WTC11 (cell line): ENCODE results near the gene LRRC30. TPM values are rescaled to one million over a fixed set of nuclear protein-coding genes. Genes with fewer than 3 reads are reported as not detected.

Experiments used
- ATAC-seq: fragments of 200-7000 bp; cut with Tn5 transposase; 2 replicates; pipeline ENCODE4 v1.10.0; 2021; ENCODE audit warnings: mild to moderate bottlenecking, moderate library complexity
- CTCF ChIA-PET: fragments of 300-600 bp; sonication (Branson Sonifier 250); formaldehyde crosslinking; loops from one replicate; lab custom pipeline; 2021; ENCODE audit warnings: antibody characterized with exemption; lab: Charles Lee
- POLR2A ChIA-PET: fragments of 350-600 bp; sonication (Branson Sonifier 250); formaldehyde crosslinking; loops from one replicate; lab custom pipeline; 2021; ENCODE audit warnings: antibody characterized with exemption; lab: Charles Lee
- DNase-seq: peaks from one replicate; pipeline ENCODE4 v3.0.0; 2021; ENCODE audit warnings: low spot score
- H3K27ac Mint-ChIP-seq: 2 replicates; pipeline ENCODE4 v1.8.0; 2021; ENCODE audit warnings: mixed read lengths
- H3K27me3 Mint-ChIP-seq: 2 replicates; pipeline ENCODE4 v1.8.0; 2021; ENCODE audit warnings: low read depth, mild to moderate bottlenecking, moderate library complexity, mixed read lengths
- H3K36me3 Mint-ChIP-seq: 2 replicates; pipeline ENCODE4 v1.8.0; 2021; ENCODE audit warnings: mixed read lengths
- H3K4me1 Mint-ChIP-seq: 2 replicates; pipeline ENCODE4 v1.8.0; 2022; ENCODE audit warnings: mixed read lengths
- H3K4me3 Mint-ChIP-seq: 2 replicates; pipeline ENCODE4 v1.8.0; 2021; ENCODE audit warnings: mild to moderate bottlenecking, moderate library complexity, mixed read lengths
- H3K9me3 Mint-ChIP-seq: 2 replicates; pipeline ENCODE4 v1.8.0; 2021; ENCODE audit warnings: mixed read lengths
- FOXK1 ChIP-seq: sonication (generic); formaldehyde crosslinking; IDR thresholded peaks from 2 replicates; pipeline ENCODE4 v1.8.0; 2022; ENCODE audit warnings: mild to moderate bottlenecking, moderate library complexity, missing genetic modification reagents
- FOXP1 ChIP-seq: sonication (generic); formaldehyde crosslinking; IDR thresholded peaks from 2 replicates; pipeline ENCODE4 v1.8.0; 2022; ENCODE audit warnings: missing genetic modification reagents, mild to moderate bottlenecking, moderate library complexity, borderline replicate concordance
- GTF2I ChIP-seq: fragments of 250-450 bp; sonication (Bioruptor Pico); conservative IDR thresholded peaks from 2 replicates; pipeline ENCODE4 v1.4.0; 2021; ENCODE audit warnings: mild to moderate bottlenecking
- IRF2 ChIP-seq: sonication (generic); formaldehyde crosslinking; IDR thresholded peaks from 2 replicates; pipeline ENCODE4 v1.8.0; 2022; ENCODE audit warnings: low read depth, missing genetic modification reagents, borderline replicate concordance
- MXD4 ChIP-seq: fragments of 250-450 bp; sonication (Bioruptor Pico); IDR thresholded peaks from 2 replicates; pipeline ENCODE4 v1.8.0; 2021; ENCODE audit warnings: mild to moderate bottlenecking, moderate library complexity, borderline replicate concordance
- RORB ChIP-seq: fragments of 250-450 bp; sonication (Bioruptor Pico); IDR thresholded peaks from 2 replicates; pipeline ENCODE4 v1.9.0; 2021; ENCODE audit warnings: mild to moderate bottlenecking
- SP1 ChIP-seq: sonication (generic); formaldehyde crosslinking; conservative IDR thresholded peaks from 2 replicates; pipeline ENCODE4 v1.8.1; 2022; ENCODE audit warnings: missing genetic modification reagents
- ZNF232 ChIP-seq: sonication (generic); formaldehyde crosslinking; IDR thresholded peaks from 2 replicates; pipeline ENCODE4 v1.8.0; 2022; ENCODE audit warnings: mild to moderate bottlenecking, missing genetic modification reagents
- total RNA-seq: library from RNA; stranded (reverse); gene quantifications from 3 replicates; pipeline ENCODE4 v1.2.3, GENCODE V29; 2021
- TF ChIP-seq, protein P1 (sequence below): sonication (generic); formaldehyde crosslinking; IDR thresholded peaks from 2 replicates; pipeline ENCODE4 v1.8.0; 2022; ENCODE audit warnings: missing genetic modification reagents
- TF ChIP-seq, protein P2 (sequence below): sonication (generic); formaldehyde crosslinking; IDR thresholded peaks from 2 replicates; pipeline ENCODE4 v1.8.1; 2023; ENCODE audit warnings: mild to moderate bottlenecking, moderate library complexity, missing genetic modification reagents
- TF ChIP-seq, protein P3 (sequence below): sonication (generic); formaldehyde crosslinking; IDR thresholded peaks from 2 replicates; pipeline ENCODE4 v1.8.1; 2022; ENCODE audit warnings: low read depth, missing genetic modification reagents, borderline replicate concordance
- TF ChIP-seq, protein P4 (sequence below): sonication (generic); formaldehyde crosslinking; IDR thresholded peaks from 2 replicates; pipeline ENCODE4 v1.8.0; 2022; ENCODE audit warnings: mild to moderate bottlenecking, missing genetic modification reagents
- TF ChIP-seq, protein P5 (sequence below): sonication (generic); formaldehyde crosslinking; conservative IDR thresholded peaks from 2 replicates; pipeline ENCODE4 v1.8.1; 2022; ENCODE audit warnings: mild to moderate bottlenecking, missing genetic modification reagents
- TF ChIP-seq, protein P6 (sequence below): fragments of 250-450 bp; sonication (Bioruptor Pico); IDR thresholded peaks from 2 replicates; pipeline ENCODE4 v1.9.0; 2021; ENCODE audit warnings: mild to moderate bottlenecking
- TF ChIP-seq, protein P7 (sequence below): sonication (generic); formaldehyde crosslinking; IDR thresholded peaks from 2 replicates; pipeline ENCODE4 v1.8.0; 2023; ENCODE audit warnings: mild to moderate bottlenecking, missing genetic modification reagents
- TF ChIP-seq, protein P8 (sequence below): sonication (generic); formaldehyde crosslinking; IDR thresholded peaks from 2 replicates; pipeline ENCODE4 v1.8.1; 2022; ENCODE audit warnings: missing genetic modification reagents, borderline replicate concordance

The LRRC30 gene
- total RNA-seq, 1 experiment from 2014 or later = not detected

DNA sequence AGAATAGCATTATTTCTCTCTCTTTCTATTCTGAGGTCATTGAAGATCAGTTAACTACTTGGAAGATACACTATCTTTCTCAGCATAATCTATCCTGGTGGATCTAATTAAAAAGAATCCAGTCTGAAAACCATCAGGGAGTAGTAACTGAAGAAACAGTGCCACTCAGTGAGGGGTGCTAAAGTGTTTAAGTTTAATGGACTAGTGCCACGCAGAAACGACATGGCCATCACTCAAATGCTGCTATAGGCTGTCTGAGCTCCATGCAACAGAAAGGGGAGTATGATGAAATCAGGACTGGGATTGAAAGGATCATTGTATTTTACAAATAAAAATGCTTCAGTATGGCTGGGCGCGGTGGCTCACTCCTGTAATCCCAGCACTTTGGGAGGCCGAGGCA lies 23.3 kb downstream of the LRRC30 start:
- Mint-ChIP-seq H3K4me1 (0 out of 2 replicates have a peak, but pooled peaks cover 6% of the 10 kb centered on the region), H3K27ac (no peak overlapping the region), H3K36me3 (no peaks in the 10 kb centered on the region)
- ATAC-seq = no peak
- TF ChIP-seq, protein P1, sequence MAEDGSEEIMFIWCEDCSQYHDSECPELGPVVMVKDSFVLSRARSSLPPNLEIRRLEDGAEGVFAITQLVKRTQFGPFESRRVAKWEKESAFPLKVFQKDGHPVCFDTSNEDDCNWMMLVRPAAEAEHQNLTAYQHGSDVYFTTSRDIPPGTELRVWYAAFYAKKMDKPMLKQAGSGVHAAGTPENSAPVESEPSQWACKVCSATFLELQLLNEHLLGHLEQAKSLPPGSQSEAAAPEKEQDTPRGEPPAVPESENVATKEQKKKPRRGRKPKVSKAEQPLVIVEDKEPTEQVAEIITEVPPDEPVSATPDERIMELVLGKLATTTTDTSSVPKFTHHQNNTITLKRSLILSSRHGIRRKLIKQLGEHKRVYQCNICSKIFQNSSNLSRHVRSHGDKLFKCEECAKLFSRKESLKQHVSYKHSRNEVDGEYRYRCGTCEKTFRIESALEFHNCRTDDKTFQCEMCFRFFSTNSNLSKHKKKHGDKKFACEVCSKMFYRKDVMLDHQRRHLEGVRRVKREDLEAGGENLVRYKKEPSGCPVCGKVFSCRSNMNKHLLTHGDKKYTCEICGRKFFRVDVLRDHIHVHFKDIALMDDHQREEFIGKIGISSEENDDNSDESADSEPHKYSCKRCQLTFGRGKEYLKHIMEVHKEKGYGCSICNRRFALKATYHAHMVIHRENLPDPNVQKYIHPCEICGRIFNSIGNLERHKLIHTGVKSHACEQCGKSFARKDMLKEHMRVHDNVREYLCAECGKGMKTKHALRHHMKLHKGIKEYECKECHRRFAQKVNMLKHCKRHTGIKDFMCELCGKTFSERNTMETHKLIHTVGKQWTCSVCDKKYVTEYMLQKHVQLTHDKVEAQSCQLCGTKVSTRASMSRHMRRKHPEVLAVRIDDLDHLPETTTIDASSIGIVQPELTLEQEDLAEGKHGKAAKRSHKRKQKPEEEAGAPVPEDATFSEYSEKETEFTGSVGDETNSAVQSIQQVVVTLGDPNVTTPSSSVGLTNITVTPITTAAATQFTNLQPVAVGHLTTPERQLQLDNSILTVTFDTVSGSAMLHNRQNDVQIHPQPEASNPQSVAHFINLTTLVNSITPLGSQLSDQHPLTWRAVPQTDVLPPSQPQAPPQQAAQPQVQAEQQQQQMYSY (CRISPR knock-in tag) = no peak
- TF ChIP-seq MXD4 (CRISPR knock-in tag) = no peak
- TF ChIP-seq, protein P2, sequence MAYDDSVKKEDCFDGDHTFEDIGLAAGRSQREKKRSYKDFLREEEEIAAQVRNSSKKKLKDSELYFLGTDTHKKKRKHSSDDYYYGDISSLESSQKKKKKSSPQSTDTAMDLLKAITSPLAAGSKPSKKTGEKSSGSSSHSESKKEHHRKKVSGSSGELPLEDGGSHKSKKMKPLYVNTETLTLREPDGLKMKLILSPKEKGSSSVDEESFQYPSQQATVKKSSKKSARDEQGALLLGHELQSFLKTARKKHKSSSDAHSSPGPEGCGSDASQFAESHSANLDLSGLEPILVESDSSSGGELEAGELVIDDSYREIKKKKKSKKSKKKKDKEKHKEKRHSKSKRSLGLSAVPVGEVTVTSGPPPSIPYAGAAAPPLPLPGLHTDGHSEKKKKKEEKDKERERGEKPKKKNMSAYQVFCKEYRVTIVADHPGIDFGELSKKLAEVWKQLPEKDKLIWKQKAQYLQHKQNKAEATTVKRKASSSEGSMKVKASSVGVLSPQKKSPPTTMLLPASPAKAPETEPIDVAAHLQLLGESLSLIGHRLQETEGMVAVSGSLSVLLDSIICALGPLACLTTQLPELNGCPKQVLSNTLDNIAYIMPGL (CRISPR knock-in tag) = no peak
- TF ChIP-seq, protein P3, sequence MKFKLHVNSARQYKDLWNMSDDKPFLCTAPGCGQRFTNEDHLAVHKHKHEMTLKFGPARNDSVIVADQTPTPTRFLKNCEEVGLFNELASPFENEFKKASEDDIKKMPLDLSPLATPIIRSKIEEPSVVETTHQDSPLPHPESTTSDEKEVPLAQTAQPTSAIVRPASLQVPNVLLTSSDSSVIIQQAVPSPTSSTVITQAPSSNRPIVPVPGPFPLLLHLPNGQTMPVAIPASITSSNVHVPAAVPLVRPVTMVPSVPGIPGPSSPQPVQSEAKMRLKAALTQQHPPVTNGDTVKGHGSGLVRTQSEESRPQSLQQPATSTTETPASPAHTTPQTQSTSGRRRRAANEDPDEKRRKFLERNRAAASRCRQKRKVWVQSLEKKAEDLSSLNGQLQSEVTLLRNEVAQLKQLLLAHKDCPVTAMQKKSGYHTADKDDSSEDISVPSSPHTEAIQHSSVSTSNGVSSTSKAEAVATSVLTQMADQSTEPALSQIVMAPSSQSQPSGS = no peak
- TF ChIP-seq FOXP1 (CRISPR knock-in tag) = no peak
- TF ChIP-seq RORB (CRISPR knock-in tag) = no peak
- TF ChIP-seq ZNF232 = no peak
- TF ChIP-seq, protein P4, sequence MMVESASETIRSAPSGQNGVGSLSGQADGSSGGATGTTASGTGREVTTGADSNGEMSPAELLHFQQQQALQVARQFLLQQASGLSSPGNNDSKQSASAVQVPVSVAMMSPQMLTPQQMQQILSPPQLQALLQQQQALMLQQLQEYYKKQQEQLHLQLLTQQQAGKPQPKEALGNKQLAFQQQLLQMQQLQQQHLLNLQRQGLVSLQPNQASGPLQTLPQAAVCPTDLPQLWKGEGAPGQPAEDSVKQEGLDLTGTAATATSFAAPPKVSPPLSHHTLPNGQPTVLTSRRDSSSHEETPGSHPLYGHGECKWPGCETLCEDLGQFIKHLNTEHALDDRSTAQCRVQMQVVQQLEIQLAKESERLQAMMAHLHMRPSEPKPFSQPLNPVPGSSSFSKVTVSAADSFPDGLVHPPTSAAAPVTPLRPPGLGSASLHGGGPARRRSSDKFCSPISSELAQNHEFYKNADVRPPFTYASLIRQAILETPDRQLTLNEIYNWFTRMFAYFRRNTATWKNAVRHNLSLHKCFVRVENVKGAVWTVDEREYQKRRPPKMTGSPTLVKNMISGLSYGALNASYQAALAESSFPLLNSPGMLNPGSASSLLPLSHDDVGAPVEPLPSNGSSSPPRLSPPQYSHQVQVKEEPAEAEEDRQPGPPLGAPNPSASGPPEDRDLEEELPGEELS (CRISPR knock-in tag) = no peak
- no peak for TF ChIP-seq SP1 (CRISPR knock-in tag)
- TF ChIP-seq GTF2I (CRISPR knock-in tag) = no peak
- TF ChIP-seq, protein P5, sequence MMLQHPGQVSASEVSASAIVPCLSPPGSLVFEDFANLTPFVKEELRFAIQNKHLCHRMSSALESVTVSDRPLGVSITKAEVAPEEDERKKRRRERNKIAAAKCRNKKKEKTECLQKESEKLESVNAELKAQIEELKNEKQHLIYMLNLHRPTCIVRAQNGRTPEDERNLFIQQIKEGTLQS (CRISPR knock-in tag) = no peak
- TF ChIP-seq, protein P6, sequence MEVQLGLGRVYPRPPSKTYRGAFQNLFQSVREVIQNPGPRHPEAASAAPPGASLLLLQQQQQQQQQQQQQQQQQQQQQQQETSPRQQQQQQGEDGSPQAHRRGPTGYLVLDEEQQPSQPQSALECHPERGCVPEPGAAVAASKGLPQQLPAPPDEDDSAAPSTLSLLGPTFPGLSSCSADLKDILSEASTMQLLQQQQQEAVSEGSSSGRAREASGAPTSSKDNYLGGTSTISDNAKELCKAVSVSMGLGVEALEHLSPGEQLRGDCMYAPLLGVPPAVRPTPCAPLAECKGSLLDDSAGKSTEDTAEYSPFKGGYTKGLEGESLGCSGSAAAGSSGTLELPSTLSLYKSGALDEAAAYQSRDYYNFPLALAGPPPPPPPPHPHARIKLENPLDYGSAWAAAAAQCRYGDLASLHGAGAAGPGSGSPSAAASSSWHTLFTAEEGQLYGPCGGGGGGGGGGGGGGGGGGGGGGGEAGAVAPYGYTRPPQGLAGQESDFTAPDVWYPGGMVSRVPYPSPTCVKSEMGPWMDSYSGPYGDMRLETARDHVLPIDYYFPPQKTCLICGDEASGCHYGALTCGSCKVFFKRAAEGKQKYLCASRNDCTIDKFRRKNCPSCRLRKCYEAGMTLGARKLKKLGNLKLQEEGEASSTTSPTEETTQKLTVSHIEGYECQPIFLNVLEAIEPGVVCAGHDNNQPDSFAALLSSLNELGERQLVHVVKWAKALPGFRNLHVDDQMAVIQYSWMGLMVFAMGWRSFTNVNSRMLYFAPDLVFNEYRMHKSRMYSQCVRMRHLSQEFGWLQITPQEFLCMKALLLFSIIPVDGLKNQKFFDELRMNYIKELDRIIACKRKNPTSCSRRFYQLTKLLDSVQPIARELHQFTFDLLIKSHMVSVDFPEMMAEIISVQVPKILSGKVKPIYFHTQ (CRISPR knock-in tag) = no peak
- TF ChIP-seq, protein P7, sequence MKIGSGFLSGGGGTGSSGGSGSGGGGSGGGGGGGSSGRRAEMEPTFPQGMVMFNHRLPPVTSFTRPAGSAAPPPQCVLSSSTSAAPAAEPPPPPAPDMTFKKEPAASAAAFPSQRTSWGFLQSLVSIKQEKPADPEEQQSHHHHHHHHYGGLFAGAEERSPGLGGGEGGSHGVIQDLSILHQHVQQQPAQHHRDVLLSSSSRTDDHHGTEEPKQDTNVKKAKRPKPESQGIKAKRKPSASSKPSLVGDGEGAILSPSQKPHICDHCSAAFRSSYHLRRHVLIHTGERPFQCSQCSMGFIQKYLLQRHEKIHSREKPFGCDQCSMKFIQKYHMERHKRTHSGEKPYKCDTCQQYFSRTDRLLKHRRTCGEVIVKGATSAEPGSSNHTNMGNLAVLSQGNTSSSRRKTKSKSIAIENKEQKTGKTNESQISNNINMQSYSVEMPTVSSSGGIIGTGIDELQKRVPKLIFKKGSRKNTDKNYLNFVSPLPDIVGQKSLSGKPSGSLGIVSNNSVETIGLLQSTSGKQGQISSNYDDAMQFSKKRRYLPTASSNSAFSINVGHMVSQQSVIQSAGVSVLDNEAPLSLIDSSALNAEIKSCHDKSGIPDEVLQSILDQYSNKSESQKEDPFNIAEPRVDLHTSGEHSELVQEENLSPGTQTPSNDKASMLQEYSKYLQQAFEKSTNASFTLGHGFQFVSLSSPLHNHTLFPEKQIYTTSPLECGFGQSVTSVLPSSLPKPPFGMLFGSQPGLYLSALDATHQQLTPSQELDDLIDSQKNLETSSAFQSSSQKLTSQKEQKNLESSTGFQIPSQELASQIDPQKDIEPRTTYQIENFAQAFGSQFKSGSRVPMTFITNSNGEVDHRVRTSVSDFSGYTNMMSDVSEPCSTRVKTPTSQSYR = no peak
- TF ChIP-seq IRF2 = no peak
- no peak for TF ChIP-seq FOXK1 (CRISPR knock-in tag)
- TF ChIP-seq, protein P8, sequence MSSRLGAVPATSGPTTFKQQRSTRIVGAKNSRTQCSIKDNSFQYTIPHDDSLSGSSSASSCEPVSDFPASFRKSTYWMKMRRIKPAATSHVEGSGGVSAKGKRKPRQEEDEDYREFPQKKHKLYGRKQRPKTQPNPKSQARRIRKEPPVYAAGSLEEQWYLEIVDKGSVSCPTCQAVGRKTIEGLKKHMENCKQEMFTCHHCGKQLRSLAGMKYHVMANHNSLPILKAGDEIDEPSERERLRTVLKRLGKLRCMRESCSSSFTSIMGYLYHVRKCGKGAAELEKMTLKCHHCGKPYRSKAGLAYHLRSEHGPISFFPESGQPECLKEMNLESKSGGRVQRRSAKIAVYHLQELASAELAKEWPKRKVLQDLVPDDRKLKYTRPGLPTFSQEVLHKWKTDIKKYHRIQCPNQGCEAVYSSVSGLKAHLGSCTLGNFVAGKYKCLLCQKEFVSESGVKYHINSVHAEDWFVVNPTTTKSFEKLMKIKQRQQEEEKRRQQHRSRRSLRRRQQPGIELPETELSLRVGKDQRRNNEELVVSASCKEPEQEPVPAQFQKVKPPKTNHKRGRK (CRISPR knock-in tag) = no peak
- TF ChIP-seq, all 79 proteins: peak for 0
- H3K9me3 Mint-ChIP-seq = peaks cover 8% of the 10 kb centered on the region
- no peak for DNase-seq
- no peak overlapping the region for H3K4me3 Mint-ChIP-seq
- POLR2A ChIA-PET = no interaction called here
- CTCF ChIA-PET = no interaction called here
- H3K27me3 Mint-ChIP-seq = no peaks in the 10 kb centered on the region
